Stimulated activated CD4-positive, alpha-beta T cell treated with anti-CD3 and anti-CD28 coated beads, Interleukin-12 subunit alpha, Interleukin-12 subunit beta, amount 100 ng/mL, for 4 hours (primary cell): ENCODE measurements around the gene B4GALT7.
"Not testable (repeated sequence)": the region's sequence is repeated elsewhere in the genome, so short reads cannot be mapped to it uniquely, and the experiment has no call there.

ENCODE experiments used
- DNase-seq: peaks from one replicate; pipeline ENCODE4 v3.0.0-alpha.2; 2020

The B4GALT7 gene

DNA sequence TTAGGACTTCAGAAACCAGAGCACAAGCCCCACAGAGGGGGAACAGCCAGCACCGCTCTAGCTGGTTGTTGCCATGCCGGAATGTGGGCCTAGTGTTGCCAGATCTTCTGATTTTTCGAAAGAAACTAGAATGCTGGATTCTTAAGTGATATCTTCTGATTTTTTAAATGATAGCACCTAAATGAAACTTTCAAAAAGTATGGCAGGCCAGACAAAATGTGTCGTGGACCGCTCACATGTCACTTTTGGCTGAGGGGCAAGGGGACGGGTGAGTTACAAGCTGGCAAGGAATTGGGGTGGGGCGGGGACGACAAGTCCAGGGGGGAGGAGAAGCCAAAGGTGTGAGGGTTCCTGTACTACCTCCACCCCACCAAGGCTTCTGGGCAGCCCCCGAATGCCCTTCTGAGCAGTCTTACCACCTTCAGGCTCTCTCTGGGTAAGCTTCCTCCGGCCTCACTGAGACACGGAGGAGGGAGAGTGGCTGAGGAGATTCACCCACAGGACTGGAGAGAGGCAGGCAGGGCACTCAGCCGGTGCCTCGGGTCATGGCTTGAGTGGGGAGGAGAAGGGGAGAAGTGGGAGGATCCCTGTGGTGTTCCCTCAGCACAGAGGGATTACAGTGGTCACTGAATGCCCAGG is 10.3 kb downstream of the B4GALT7 start:
- no peak for DNase-seq

DNA sequence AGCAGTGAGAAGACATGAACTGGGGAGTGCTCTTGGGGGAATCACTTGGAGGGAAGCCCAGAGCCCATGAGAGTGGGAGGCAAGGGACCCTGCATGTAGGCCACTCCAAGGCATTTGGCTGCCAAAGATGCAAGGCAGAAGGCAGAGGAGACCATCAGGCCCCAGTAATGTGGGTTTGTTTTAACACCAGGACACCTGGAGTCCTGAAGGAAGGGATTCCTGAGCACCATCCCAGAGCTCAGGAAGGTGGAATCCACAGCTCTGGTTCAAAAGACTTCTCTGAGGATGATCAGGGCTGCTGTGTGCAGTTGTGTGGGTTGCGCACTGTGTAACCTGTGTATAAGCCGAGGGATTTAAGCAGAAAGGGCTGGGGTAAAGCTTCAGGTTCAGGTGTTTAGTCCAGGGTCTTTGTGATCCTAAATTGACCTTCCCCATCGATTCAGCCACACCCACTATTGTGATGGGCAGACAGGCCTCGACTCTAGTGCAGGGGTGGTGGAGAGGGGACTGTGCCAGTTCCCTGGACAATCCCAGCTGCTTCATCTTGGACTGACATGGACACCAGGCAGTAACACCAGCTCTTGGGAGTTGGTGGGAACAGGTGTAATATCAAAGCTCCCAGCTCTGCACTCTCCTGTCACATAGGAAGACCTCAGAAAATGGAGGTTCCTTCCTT is 11.0 kb downstream of the B4GALT7 start:
- DNase-seq = no peak

DNA sequence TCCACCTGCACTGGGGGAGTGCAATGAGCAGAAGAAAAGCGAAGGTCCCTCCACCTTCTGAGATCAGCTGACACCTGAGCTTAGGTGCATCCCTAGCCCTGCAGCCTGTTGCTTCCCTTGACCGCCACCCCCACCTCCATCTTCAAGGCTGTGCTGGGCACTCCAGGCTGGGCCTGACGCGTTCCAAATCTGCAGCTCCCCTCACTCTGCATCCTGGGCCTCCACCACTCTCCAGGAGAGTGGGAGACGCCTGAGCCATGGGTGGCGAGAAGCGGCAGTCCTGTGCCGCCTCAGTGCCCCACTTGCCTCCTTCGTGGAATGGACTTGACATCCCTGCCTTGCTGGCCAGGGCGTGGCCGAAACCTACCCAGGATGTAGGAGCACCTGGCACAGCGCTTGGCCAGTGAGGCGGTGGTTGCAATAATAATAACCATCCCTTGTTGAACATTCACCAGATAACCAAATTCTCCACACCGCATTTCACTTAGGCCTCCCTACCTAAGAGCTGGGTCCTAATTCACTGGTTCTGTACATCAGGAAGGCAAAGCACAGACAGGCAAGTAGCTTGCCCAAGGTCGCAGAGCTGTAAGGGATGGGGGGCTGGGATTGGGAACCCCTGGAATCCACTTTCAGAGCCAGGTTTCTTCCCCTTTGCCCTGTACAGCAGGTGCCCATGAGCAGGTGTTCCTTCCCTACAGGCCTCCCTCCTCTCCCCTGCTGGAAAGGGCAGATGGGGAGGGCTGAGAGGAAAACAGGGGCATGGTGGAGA is 11.7 kb downstream of the B4GALT7 start:
- DNase-seq = no peak

- DNase-seq = no peak
These were observed 12.3 kb downstream of the B4GALT7 start for GRCh38 chr5:177612215-177612673.

DNA sequence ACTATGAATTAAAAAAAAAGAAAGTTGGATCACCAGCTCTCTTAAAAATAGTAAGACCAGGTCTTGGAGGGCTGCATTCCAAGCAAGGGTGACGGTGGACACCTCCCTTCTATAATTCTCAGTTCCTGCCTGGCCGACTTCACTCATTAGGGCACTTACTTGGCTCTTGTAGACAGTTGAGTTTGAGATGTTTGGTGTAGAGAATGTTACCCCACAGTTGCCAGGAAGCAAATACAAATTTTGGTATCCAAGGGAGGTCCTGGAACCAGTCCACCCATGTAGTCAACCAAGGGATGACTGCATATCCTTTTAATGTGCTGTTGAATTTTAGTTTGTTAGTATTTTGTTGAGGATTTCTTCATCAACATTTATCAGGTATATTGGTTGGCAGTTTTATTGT is 20.6 kb downstream of the B4GALT7 start:
- DNase-seq = no peak

- DNase-seq = not testable (repeated sequence)
These were observed 24.2 kb downstream of the B4GALT7 start for GRCh38 chr5:177624172-177624571.

DNA sequence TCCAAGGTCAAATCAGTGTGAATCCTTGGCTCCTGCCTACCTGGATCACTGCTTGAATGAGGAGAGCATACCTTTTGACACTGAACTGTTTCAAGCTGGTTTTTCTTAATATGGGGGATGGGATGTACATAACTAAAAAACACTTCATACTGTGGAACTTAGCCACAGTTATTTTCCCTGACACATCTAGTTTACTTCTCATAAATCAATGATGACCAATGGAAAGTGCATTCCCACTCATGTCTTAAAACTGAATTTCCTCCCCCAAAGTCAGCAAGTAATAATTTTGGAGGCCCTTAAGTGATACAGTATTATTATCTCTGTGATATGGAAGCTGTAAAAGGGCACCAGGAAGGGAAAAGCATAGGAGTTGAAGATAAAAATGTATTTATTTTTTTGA is 30.3 kb downstream of the B4GALT7 start:
- DNase-seq = not testable (repeated sequence)

GRCh38 chr5:177634912-177635311 is 35.0 kb downstream of the B4GALT7 start:
- DNase-seq = not testable (repeated sequence)

DNA sequence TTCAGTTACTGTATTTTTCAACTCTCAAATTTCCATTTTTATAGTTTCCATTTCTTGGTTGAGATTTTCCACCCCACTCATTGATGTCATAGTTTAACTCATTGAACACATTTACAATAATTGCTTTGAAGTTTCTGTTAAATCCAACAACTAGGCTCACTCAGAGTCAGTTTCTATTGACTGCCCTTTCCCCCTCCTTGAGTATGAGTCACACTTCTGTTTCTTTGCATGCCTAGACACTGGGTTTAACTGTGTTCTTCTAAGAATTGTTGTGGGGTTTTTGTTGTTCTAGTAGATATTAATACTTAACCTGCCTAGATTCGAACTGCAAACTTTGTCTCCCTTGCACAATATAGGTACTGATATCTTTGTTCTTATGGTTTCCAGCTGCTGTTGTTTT is 45.5 kb downstream of the B4GALT7 start:
- not testable (repeated sequence) for DNase-seq

GRCh38 chr5:177651235-177651634 is 51.3 kb downstream of the B4GALT7 start:
- DNase-seq = not testable (repeated sequence)

- DNase-seq = not testable (repeated sequence)
These were observed 57.9 kb downstream of the B4GALT7 start for GRCh38 chr5:177657846-177658245.

GRCh38 chr5:177658542-177658941 is 58.6 kb downstream of the B4GALT7 start:
- not testable (repeated sequence) for DNase-seq
